ENCODE measurements around the gene BTNL8.

The BTNL8 gene

GRCh38 chr5:180970336-180970735 is 71.4 kb downstream of the BTNL8 start:
- DNase-seq: no peak

DNA sequence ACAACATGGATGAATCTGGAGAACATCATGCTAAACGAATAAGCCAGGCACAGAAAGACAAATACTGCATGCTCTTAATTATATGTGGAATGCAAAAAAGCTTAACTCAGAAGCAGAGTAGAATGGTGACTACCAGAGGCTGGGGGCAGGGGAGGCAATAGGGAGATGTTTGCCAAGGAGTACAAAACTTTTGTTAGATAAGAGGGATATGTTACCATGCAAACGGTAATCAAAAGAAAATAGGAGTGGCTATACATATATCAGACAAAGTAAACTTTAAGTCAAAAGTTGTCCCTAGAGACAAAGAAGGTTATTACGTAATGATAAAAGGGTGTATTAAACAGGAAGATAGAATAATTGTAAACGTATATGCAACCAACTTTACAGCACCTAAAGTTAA is 71.9 kb downstream of the BTNL8 start:
- DNase-seq: no peak

- no peak for DNase-seq
These were observed 75.8 kb downstream of the BTNL8 start for GRCh38 chr5:180974612-180975315.

GRCh38 chr5:180975338-180975737 is 76.4 kb downstream of the BTNL8 start:
- DNase-seq: no peak

- no peak for DNase-seq
These were observed 77.6 kb downstream of the BTNL8 start for GRCh38 chr5:180976518-180976917.

DNA sequence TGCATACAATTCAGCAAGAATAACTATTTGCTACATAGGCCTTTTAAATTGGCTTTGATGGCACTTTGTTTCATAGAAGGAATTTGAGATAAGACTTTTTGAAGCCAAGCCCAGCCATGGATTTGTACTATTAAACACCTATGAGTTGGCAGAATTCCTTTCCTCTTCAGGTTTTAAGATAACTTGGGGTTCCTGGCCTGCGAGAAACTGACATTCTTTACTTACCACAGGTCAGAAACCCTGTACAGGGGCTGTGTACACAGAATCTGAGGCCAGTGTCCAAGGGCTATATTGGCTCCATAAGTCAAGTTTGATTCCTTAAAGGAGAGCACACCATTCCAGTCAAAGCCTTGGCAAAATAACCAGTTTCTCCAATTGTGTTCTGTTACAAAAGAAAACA is 78.9 kb downstream of the BTNL8 start:
- DNase-seq: no peak

- no peak for DNase-seq
These were observed 83.2 kb downstream of the BTNL8 start for GRCh38 chr5:180982008-180982741.

- no peak for DNase-seq
These were observed 89.1 kb downstream of the BTNL8 start for GRCh38 chr5:180988016-180988415.

DNA sequence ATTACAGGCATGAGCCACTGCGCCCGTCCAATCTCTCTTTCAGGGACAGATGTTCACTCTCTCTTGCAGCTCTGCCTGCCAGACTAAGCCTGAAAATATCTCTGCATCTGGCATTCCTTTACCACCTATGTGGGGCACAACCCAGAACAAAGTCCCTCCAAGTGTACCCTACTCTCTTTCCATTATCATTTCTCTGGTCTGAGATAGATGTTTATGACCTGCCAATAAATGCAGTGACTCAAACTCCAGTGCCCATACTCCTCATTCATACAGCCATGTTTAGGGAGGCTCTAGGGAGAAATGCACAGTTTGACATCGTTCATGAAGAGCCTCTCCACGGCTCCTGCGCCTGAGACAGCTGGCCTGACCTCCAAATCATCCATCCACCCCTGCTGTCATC is 89.6 kb downstream of the BTNL8 start, which contains the start of gene BTNL3:
Gene BTNL3, plus strand, starts transcription at position 255 of the 400 bp plus-strand sequence. CDS start 183 bp downstream, outside the sequence.
- no peak for DNase-seq

- no peak for DNase-seq
These were observed 91.3 kb downstream of the BTNL8 start for GRCh38 chr5:180990086-180990881.

DNA sequence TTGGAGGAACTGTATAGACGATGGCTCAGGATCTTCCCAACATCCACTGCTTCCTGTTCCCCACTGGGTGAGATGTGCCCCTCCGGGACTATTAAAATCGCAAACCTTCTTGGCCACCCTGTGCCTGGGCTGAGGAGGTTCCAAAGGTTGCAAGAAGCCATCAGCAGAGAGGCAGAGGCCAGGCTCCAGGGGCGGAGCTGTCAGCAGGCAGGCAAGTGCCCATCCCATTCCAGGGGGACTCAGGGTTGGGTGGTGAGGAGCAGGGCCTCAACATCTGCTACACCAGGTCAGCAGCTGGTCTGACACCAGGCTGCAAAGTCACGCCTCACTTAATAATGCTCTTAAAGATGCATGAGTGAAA is 91.9 kb downstream of the BTNL8 start:
- DNase-seq: no peak
